ENCODE measurements around the gene ETV3L. TPM values are rescaled to one million over a fixed set of nuclear protein-coding genes. Genes with fewer than 3 reads are reported as not detected.

The ETV3L gene
- total RNA-seq, 1 experiment from 2014 or later = not detected

GRCh38 chr1:157137046-157137407 lies 37.4 kb upstream of the ETV3L start (continued):
- no peak for TF ChIP-seq ELF1 (IDR thresholded peaks at IDR 0.05; ENCODE audit: borderline replicate concordance, low read depth)

- Histone ChIP-seq H3K4me1 (ENCODE audit: control insufficient read depth in 1 of 2, insufficient read depth in 2 of 2, low read length in 2 of 2) (peaks cover 13 to 25% of the 10 kb centered on the region in 2 experiments), H4K20me1 (ENCODE audit: insufficient read depth) (peaks cover 7% of the 10 kb centered on the region; the same call in 1 of the 2 replicates), H3K27me3 (ENCODE audit: insufficient read depth, low read length) (no peaks in the 10 kb centered on the region), H3K4me2 (ENCODE audit: low read length) (peak overlapping the region; percentile 90), H3K36me3 (ENCODE audit: control insufficient read depth in 1 of 2, insufficient read depth in 2 of 2, low read length in 2 of 2) (peaks cover 33 to 43% of the 10 kb centered on the region in 2 experiments), H3K9me3 (ENCODE audit: control insufficient read depth in 1 of 2, insufficient read depth in 1 of 2, low read depth in 1 of 2, low read length in 2 of 2) (no peaks in the 10 kb centered on the region), H3K9ac (ENCODE audit: low read length) (0 out of 2 replicates have a peak overlapping the region, but pooled peaks have one; percentile 84), H3K4me3 (replicated peaks in 1 of 2; ENCODE audit: low read depth in 1 of 2, low read length in 2 of 2) (peak overlapping the region in 1 of 2 experiments; percentile 94; a peak in 2 of 4 replicates), H3K27ac (ENCODE audit: low read depth, low read length) (no peak overlapping the region), H3K79me2 (ENCODE audit: insufficient read depth, low read length) (peaks cover 46% of the 10 kb centered on the region), H3K9me2 (ENCODE audit: insufficient read depth) (no peaks in the 10 kb centered on the region), H2AFZ (ENCODE audit: low read depth, low read length, poor library complexity, severe bottlenecking) (no peak overlapping the region)
- intact Hi-C loops (cut with micrococcal nuclease) = loop anchor here (5.0 kb wide), 1 partner anchor 44 kb away; no protein-coding TSS in a partner anchor
- no peak for ATAC-seq
- no peak for DNase-seq (ENCODE audit: low read depth, low spot score)
- no TSS peak for BruUV-seq (replicated peaks)
- RAD21 ChIA-PET (ENCODE audit: low non-redundant PET in 1 of 2, low total read pairs in 2 of 2, uncharacterized antibody in 2 of 2, unreplicated experiment in 2 of 2) = no interaction called here
- no peak for TF ChIP-seq ZNF274 (IDR thresholded peaks at IDR 0.05; ENCODE audit: low read depth, low read length)
- no peak for TF ChIP-seq POLR2A (IDR thresholded peaks at IDR 0.05; ENCODE audit: borderline replicate concordance, extremely low read depth, insufficient read depth, insufficient read length)
- TF ChIP-seq CTCF (IDR thresholded peaks at IDR 0.05 in 2 of 3, conservative IDR thresholded peaks at IDR 0.05 in 1 of 3; ENCODE audit: borderline replicate concordance in 1 of 3, insufficient read depth in 1 of 3, low read depth in 2 of 3, low read length in 2 of 3) = peak; percentile 3 to 43 (median 22); a peak in 2 of 6 replicates
- TF ChIP-seq EZH2phosphoT487 (IDR thresholded peaks at IDR 0.05; ENCODE audit: borderline replicate concordance) = no peak
- TF ChIP-seq CBX3 (IDR thresholded peaks at IDR 0.05; ENCODE audit: low read depth) = no peak
- CTCF ChIA-PET = interaction anchor here (0.7 to 2.3 kb wide), 6 partner anchors 12 to 62 kb away, joined by 3 to 12 read pairs (median 4); no protein-coding TSS in a partner anchor
- POLR2A ChIA-PET = no interaction called here
These were observed 36.5 kb upstream of the ETV3L start for GRCh38 chr1:157136133-157136532.

Data from HCT116 (cell line).